SIG-M5 treated with dmso at 0.1 percent for 504 hours (cell line): ENCODE results near the gene SLC22A6.
A peak's percentile ranks its signal among the peaks of the same experiment; 100 is the strongest.

ENCODE experiments used
- DNase-seq: peaks from one replicate; lab custom pipeline; 2025; ENCODE audit not compliant: unreplicated experiment; lab: John Stamatoyannopoulos, UW

Gene SLC22A6

DNA sequence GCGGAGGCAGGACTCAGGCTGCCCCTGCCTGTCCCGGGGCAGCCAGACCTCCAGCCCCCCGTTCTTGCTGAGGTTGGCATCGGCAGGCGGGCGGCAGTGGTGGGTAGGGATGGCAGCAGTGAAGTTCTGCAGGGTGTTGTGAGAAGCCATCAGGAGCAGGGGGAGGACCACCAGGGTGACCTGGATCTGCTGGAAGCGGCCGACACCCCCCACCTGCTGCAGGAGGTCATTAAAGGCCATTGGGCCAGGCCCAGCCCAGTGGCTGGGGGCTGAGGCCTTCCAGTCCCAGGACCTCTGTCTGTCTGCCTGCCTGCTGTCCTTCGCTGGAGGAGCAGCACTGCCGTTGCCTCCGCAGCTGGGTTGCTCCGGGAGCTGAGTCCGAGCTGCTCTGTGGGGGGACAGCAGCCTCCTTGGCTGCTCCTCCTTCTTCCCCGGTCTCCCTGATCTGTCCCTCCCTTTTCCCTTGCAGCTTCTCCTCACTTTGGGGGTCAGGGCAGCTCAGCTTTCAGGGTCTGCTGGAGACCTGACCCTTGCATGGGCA is at the start of gene SLC22A6:
Gene SLC22A6, minus strand, starts transcription at position 517 of the 541 bp plus-strand sequence. Its CDS starts 277 bp downstream, at position 240.
- no peak for DNase-seq

DNA sequence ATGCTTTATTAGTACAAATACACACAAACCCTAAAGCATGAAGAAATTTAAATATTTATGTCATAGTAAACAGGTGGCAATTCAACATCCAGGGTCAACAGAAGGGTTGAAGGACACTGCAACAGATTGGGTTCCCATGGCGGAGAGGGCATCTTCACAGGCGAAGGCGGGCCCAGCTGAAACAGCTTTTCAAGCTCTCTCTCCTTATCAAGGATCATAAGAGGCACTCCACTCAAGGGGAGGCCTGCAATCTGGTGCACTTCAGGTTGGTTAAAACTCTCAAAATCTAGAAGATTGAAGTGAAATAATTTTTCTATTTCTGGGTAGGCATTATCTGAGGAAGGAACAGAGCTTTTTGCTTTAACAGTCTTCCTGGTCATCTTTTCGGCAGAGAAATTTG is 47.7 kb upstream of the SLC22A6 start:
- DNase-seq = no peak

DNA sequence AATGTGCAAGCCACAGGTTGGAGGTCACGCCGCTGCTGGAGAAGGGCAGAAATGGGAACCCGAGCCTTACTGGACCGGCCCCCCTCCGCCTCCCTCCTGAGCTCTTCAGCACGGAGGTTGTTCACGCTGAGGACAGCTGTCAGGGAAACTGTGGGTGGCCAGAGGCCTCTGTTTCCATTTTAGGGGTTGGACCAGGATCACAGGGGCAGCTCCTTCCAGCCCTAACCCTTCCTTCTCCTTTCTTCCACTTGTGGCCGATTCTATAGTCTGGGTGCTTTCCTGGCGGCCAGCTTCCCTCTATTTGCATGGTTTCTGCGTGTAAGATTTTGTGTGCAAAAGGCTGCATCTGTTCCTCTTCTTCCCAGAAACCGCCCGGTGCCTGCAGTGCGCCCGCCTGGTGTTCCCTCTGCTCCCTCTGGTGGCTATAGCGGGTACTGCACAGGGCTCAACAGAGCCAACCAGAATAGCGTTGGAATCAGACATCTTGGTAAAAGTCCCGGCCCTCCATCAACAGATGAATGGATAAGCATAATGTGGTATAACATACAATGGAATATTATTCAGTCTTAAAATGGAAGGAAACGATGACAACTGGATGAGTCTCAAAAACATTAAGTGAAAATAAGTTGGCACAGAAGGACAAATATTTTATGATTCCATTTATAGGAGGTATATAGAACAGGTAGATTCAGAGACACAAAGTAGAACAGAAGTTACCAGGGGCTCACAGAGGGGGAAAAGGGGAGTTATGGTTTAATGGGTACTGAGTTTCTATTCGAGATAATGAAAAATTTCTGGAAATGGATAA is 39.3 kb upstream of the SLC22A6 start:
- DNase-seq = peak; percentile 83

GRCh38 chr11:63023222-63023814 is 38.6 kb upstream of the SLC22A6 start:
- DNase-seq = no peak

DNA sequence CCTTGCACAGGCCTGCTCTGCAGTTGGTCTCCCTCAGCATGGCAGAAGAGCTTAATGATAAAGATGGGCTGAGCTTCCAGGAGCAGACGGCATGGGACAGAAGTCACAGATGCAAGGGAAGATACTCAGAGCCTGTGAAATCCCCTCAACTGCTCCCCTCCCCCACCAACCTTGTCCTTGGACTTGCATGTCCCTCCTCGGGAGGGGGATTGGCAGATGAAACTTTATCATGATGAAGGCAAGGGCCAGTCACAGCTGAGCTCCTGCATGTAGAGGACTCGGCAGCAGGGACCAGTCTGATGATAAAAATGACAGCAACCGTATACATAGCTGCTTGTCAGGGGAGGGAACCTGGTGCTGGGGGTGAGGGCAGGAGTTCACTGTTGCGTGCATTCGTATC is 37.7 kb upstream of the SLC22A6 start:
- DNase-seq = no peak

DNA sequence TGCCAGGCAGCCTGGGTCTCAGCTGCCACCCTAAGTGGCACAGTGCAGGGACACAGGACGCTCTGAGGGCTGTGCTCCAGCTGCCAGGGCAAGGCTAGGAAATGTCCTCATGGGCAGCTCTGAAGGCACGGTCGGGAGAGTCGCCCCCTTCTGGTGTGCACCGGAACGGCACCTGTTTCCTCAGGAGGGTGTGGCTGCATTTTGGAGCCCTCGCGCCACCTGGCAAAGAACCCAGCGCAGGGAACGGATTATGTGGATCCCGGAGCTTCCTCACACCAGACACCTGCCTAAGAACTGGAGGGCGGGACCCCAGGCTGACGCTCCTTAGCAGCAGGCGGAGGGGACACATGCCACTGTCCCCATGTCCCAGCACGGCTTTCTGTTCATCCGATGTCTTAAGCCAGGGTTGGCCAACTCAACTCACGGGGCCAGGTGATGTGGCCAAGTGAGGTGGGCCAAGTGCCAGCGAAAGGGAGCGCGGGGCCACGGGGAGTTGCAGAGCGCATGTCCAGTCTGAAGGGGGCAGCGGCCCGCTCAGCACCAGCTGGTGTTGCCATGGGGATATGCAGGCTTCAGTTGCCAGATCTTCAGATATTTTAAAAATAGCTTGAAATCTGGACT is 36.0 kb upstream of the SLC22A6 start:
- no peak for DNase-seq

DNA sequence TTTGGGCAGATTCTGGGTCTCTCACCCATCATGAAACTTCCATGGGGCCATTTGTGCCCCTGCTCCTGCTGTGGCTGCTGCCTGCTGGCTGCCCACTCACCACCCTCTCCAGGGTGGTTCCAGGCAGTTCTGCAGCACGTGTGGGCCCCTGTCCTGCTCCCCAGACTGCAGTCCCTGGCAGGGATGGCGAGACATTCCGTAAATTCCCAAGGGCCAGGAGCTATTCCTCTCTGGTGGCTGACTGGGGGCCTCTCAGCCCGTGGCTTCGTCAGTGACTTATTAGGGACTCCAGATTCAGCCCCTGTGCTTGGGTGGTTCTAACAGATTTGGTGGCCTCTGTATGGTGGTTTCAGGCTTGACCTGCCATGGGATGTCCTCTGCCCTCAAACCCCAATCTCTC is 34.7 kb upstream of the SLC22A6 start:
- no peak for DNase-seq

GRCh38 chr11:63017306-63017974 is 32.7 kb upstream of the SLC22A6 start:
- DNase-seq = no peak

- no peak for DNase-seq
Measured at GRCh38 chr11:63015521-63016215, 30.9 kb upstream of the SLC22A6 start, which contains the start of gene SLC22A8. TSS of gene SLC22A8 (minus strand) at chr11:63015841. CDS start at chr11:63014958, 883 bp downstream.

GRCh38 chr11:63014408-63015055 is 29.8 kb upstream of the SLC22A6 start:
- no peak for DNase-seq

DNA sequence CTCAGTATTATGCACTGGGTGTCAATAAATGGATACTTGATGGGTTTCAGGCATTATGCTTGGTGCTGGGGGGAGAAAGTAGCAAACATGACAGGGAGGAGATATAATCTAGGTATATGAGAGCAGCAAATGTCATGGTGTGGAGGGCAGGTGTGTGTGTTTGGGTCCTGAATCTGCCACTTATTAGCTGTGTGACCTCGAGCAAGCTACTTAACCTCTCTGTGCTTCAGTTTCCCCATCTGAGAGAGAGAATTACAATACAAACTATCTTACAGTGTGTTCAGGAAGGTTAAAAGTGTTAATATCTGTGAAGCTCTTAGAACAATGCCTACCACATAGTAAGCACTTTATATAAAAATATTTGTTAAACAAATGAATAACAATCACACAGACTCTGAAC is 28.1 kb upstream of the SLC22A6 start:
- DNase-seq = no peak

DNA sequence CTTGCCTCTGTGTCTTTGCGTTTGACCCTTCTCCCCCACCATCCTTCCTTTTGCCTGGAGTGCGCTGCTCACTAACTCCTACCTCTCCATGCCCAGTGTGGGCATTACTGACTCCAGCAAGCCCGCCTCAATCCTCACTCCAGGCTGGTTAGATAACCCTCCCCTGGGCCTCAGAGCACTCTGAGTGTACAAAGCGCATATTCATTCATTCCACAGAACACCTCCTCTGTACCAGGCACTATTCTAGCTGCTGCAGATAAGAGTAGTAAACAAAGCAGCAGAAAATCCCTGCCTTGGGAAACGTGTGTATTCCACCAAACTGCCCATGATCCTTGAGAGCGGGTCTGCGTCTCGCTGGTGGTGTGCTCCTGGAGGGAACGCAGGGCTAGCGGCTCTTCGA is 27.7 kb upstream of the SLC22A6 start:
- DNase-seq = no peak

- DNase-seq = no peak
Measured at GRCh38 chr11:63010934-63011439, 26.2 kb upstream of the SLC22A6 start.

- no peak for DNase-seq
Measured at GRCh38 chr11:63007920-63008319, 23.2 kb upstream of the SLC22A6 start.

- DNase-seq = no peak
Measured at GRCh38 chr11:63001456-63001855, 16.7 kb upstream of the SLC22A6 start.

DNA sequence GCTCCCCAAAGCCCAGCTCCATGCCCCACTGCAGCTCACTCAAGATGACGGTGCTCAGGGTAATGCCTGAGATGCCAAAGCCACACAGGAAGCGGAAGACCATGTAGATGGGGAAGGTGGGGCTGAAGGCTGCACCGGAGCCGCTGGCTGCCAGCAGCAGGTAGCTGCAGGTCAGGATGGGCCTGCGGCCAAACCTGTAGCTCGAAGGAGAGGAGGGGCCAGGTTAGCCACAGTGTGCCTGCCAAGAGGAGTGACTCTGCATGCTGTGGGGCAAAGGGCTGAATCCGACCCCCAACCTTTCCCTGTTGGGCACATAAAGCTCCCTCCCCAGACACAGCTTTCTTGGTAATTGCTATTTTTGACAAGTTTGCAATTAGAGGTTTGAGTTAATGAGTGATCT is 14.9 kb upstream of the SLC22A6 start:
- DNase-seq = no peak

- no peak for DNase-seq
Measured at GRCh38 chr11:62999156-62999555, 14.4 kb upstream of the SLC22A6 start.

- DNase-seq = no peak
Measured at GRCh38 chr11:62996271-62996670, 11.5 kb upstream of the SLC22A6 start.

GRCh38 chr11:62994775-62995174 is 10.0 kb upstream of the SLC22A6 start:
- no peak for DNase-seq

GRCh38 chr11:62988276-62988675 is 3.5 kb upstream of the SLC22A6 start:
- no peak for DNase-seq
